Peyer's patch (tissue), 4 donors: Measurements from ENCODE around the gene TAPBPL.

Experiments
- CTCF ChIP-seq, 6 experiments: fragments of 450-650 bp in 4 of 6; fragments of 200-600 bp in 2 of 6; sonication (generic) in 1 of 6; IDR thresholded peaks; one replicate each; pipeline ENCODE4 v1.5.1; 2017 to 2019; ENCODE audit warnings: antibody characterized with exemption in 6 of 6, mild to moderate bottlenecking in 3 of 6, moderate library complexity in 1 of 6
- POLR2A ChIP-seq, 2 donors: fragments of 450-650 bp; IDR thresholded peaks; one replicate each; pipeline ENCODE4 v1.5.1; 2017; ENCODE audit warnings: antibody characterized with exemption in 2 of 2, mild to moderate bottlenecking in 2 of 2, moderate library complexity in 2 of 2

- no peak for TF ChIP-seq POLR2A (IDR thresholded peaks at IDR 0.05)
- no peak for TF ChIP-seq CTCF (IDR thresholded peaks at IDR 0.05)
Observed at GRCh38 chr12:6442836-6443235, 9.0 kb upstream of the TAPBPL start.
